HG02798 (cell line): ENCODE data around the gene TUBA8.
A peak's percentile ranks its signal among the peaks of the same experiment; 100 is the strongest.
"Not testable (repeated sequence)": the region's sequence is repeated elsewhere in the genome, so short reads cannot be mapped to it uniquely, and the experiment has no call there.

Source experiments
- ATAC-seq: cut with Tn5 transposase; IDR thresholded peaks from one replicate; pipeline ENCODE4 v1.9.1; 2021; ENCODE audit warnings: mild to moderate bottlenecking; ENCODE audit not compliant: unreplicated experiment, poor library complexity

Gene TUBA8

DNA sequence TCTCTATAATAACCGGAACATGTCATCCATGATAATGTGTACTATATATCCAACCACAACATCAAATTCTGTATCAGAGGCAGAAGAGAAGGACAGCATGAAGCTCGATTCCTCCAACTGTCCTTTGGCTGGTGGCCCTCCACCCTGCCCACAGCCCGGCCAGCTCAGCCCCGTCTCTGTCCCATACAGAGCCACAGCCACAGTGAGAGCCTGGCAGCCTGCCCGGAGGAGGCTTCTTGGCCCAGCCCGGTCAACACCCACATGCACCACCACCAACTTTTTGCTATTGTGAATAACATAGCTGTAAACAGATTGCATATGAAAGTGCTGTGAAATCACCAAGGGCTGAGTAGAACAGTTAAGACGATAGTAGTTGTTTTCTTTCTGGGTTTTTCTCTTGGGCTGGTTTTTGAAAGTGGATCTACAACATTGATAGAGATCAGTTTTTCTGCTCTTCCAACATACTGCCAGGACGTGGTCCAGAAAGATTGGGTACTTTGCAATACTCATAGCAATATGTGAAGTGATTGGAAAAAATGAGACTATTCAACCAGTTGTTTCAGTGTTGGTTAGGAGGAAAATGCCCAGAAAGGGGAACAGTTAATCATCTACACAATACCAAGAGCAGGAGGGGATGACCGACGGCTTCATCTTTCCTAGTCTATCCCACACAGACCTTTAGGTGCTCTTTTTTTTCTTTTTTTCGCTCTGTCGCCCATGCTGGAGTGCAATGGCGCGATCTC, 6.9 kb upstream of the TUBA8 start:
- no peak for ATAC-seq

DNA sequence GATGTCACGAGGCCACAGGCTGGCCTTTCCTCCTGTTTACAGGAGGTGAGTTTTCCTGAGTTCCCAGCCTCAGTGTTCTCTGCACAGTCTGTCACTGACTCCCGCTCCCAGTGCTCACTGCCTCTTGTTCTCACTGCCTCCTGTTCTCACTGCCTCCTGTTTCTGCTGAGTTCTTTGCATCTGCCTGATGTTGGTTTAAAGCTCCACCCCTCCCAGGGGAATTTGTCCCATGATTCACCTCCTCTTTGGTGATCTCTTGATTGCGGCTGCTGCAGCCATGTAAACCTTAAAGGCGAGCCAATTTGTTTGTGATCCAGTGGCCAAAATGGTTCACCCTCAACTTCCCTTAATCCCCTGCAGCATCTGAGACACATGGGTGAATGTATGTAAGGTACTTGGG, 6.0 kb upstream of the TUBA8 start:
- ATAC-seq = no peak

DNA sequence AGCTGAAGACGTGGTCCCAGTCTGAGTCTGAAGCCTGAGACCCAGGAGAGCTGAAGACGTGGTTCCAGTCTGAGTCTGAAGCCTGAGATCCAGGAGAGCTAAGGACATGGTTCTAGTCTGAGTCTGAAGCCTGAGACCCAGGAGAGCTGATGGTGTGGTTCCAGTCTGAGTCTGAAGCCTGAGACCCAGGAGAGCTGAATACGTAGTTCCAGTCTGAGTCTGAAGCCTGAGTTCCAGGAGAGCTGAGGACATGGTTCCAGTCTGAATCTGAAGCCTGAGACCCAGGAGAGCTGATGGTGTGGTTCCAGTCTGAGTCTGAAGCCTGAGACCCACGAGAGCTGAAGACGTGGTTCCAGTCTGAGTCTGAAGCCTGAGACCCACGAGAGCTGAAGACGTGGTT, 4.6 kb upstream of the TUBA8 start:
- not testable (repeated sequence) for ATAC-seq

GRCh38 chr22:18106550-18107341, 3.9 kb upstream of the TUBA8 start:
- peak; percentile 41 for ATAC-seq

GRCh38 chr22:18108187-18108586, 2.4 kb upstream of the TUBA8 start:
- no peak for ATAC-seq

DNA sequence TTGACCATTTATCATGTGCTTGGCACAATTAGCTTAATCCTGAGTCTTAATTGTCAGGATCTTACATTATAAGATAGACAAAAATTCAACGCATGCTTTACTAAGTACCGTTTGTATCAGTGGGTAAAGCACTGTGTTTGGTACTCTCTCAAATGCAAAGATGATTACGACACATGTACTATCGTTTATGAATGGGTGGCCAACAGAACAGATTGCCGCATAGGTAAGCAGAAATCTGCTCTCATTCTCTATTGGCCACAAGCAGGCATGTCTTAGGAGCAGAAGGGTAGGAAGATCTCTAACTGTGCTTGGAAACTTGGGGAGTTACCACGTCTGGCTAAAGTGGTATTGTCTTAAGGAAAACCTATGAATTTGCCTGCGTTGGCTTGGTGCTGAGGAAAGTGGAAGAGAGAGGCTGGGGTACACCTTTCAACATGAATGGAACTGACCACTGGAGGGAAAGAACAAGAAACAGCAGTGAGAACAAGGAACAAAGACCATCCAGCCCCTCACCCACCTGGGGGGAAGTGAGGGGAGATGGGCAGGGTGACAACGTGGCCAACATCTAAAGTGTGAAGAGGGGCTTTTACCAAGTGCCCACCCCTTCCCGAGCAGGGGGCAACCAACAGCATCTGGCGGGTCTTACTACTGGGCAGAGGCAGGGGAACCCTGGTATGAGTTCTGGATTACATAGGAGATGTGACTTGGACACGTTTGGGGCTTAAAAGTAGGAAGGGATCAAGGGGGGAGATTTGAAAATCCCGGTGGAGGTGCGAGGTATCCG, 1.0 kb upstream of the TUBA8 start:
- ATAC-seq = no peak

DNA sequence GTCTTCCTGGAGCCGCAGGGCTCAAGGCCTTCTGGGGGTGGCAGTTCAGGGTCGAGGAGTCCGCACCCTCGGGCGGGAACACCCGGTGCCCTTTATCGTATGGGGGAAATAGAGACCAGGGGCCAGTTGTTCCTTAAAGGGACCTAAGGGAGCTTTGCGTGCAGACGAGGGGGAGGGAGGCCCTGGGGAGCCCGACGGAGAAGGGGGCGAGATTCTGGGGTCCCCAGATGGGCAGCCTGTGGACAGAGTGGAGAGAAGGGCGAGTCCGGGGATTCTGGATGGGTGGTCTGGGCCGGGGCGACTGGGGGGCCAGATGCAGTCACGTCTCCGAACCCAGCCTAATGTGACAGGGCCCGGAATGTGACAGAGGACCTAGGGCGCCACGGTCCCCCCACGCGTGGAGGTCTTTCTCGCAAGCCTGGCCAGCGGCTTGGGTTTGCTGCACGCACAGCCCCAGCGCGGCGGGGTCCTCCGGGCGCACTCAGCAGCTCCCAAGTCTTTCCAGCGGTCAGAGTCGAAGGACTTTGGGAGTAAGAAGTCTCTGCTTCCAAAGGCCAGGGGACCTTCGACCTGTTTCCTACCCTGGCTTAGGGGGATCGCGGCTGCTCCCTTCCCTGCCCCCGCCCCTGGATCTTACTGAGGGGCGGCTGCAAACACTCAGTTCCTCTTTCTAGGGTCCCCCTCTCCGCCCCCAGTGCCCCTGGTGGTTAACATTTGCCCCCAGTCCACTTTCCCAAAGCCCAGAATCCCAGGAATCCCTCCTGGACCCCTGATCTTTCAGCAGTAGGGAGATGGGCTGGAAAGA, 547 bp downstream of the TUBA8 start:
- no peak for ATAC-seq

- no peak for ATAC-seq
These were observed 1.2 kb downstream of the TUBA8 start for GRCh38 chr22:18111759-18112330.

- no peak for ATAC-seq
These were observed 1.8 kb downstream of the TUBA8 start for GRCh38 chr22:18112440-18112839.

- no peak for ATAC-seq
These were observed 3.2 kb downstream of the TUBA8 start for GRCh38 chr22:18113680-18114394.

- ATAC-seq = no peak
These were observed 3.9 kb downstream of the TUBA8 start for GRCh38 chr22:18114495-18114894.

DNA sequence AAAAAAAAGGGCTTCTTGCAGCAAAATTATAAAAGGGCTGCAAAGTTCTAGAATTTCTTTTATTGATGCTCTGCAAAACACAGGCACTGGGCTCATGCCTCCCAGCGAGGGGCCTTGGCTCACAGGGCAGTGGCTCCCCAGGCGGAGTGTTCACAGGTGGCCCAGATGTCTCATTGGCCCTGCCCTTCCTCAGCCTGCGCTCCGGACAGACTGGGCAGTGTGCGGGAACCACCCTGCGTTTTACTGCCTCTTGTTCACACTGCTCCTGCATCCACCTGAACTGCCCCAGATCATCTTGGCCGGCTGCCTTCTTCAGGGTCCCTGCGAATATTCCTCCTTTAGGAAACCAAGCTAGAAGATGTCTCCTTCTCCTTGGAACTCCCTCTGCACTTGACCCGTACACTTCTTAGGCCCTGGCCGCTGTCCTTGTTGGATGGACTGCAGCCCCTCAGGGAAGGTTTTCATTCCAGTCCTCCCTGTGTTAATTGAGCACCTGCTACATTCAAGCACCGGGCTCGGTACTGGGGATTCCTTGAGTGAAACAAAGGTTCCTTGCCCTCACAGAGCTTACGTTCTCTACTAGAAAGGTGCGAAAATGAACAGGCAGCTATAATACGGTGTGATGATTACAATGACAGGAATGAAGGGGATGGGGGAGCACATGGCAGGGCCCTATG, 4.5 kb downstream of the TUBA8 start:
- ATAC-seq = no peak

DNA sequence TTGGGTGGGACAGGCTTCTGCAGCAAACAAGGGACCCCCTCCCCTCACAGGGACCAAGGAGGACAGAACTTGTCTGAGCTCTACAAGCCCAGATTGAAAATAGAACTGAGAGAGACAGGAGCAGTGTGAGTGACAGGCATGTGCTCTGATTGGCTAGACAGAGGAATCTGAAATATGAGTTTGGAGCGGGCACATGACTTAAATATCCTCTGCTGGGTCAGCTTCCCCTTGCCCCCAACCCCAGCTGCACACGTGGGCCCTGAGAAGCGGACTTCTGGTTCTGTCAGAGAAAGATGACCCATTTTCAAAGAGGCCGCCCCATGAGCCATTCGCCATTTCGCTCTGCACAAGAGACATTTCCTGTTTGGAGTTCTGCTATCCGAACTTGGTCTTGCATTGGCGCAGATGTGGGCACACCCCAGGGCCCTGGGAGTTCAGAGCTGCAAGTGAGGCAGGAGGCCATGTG, 5.3 kb downstream of the TUBA8 start:
- no peak for ATAC-seq

DNA sequence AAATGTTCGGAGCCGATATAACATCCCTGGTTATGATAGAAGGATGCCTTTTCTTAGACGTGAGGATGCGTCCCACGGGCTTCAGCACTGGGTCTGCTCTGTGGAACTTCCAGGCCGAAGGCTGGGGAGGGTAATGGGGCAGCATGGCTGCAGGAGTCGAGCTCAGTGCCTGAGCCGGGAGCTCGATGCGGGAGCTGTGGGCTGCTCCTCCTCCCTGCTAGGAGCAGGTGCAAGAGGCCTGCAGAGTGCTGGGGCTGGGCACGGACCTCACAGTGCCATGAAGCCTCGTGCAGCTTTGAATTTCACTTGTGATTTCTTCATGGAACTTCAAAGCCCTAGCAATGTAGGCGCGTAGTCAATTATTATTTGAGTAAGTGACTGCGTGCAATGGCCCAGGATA, 6.0 kb downstream of the TUBA8 start:
- no peak for ATAC-seq

DNA sequence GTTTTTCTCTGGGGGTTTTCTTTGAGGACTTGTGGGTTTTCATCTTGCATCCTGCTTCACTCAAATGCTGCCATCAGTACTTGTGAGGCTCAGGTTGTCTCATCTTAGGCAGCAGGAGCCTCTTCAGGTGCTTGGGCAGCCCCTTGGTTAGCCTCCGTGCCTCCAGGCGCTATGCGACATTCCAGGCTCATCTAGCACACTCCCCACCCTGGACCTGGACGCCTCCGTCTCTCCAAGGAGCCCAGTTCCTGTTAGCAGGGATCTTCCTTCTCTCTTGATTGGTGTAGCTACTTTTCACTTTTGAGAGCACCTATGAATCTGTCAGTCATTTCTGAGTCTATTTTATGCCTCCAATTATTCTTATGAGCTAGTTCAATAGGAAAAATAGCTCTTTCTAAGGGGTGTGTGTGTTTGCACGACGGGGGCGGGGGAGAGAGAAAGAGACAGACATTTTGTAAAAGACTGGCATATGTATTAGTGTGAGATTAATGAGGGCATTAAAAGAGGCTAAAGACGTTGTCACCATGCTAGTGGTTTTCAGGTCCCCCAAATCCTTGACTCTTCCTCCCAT, 7.8 kb downstream of the TUBA8 start:
- ATAC-seq = no peak

- ATAC-seq = no peak
These were observed 9.0 kb downstream of the TUBA8 start for GRCh38 chr22:18119409-18120110.

- ATAC-seq = no peak
These were observed 10.2 kb downstream of the TUBA8 start for GRCh38 chr22:18120857-18121256.

- ATAC-seq = no peak
These were observed 10.9 kb downstream of the TUBA8 start for GRCh38 chr22:18121506-18121905.
